Nephron (organoid): ENCODE data around the gene YY1.
"Not testable (repeated sequence)": the region's sequence is repeated elsewhere in the genome, so short reads cannot be mapped to it uniquely, and the experiment has no call there.

Experiments used
- H3K27ac Mint-ChIP-seq, 3 experiments: 2 replicates each; pipeline ENCODE4 v1.8.0; 2020; ENCODE audit warnings: mixed read lengths in 3 of 3, mild to moderate bottlenecking in 2 of 3, moderate library complexity in 1 of 3
- H3K27me3 Mint-ChIP-seq: 2 replicates; pipeline ENCODE4 v1.8.0; 2021; ENCODE audit warnings: low read depth, mild to moderate bottlenecking, moderate library complexity, mixed read lengths
- H3K36me3 Mint-ChIP-seq: 2 replicates; pipeline ENCODE4 v1.8.0; 2020; ENCODE audit warnings: low read depth, mixed read lengths
- H3K4me1 Mint-ChIP-seq: 2 replicates; pipeline ENCODE4 v1.8.0; 2020; ENCODE audit warnings: mixed read lengths
- H3K4me3 Mint-ChIP-seq, 3 experiments: 2 replicates each; pipeline ENCODE4 v1.8.0; 2020; ENCODE audit warnings: mild to moderate bottlenecking in 3 of 3, mixed read lengths in 3 of 3, moderate library complexity in 2 of 3
- H3K9me3 Mint-ChIP-seq: 2 replicates; pipeline ENCODE4 v1.8.0; 2020; ENCODE audit warnings: mixed read lengths
- TF ChIP-seq, protein P1 (sequence below), 3 experiments: fragments of 200-600 bp; sonication (generic); IDR thresholded peaks; one replicate each; pipeline ENCODE4 v1.5.0; 2021; ENCODE audit warnings: antibody characterized with exemption in 3 of 3; ENCODE audit not compliant: unreplicated experiment in 3 of 3

The YY1 gene

DNA sequence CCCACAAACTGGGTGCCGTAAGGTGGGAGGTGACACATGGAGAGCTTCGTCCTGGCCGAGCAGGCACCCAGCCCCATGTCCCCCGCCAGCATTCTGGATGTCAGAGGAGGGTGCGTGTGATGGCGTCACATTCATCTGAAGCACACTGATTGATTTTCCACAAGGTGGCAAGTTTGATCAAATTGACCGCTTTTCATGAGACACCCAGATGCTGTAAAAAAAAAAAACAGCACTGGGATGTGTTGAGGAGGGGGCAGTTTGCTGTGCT lies 43.1 kb downstream of the YY1 start:
- H3K4me1 Mint-ChIP-seq: peaks cover 4% of the 10 kb centered on the region
- no peak overlapping the region for H3K4me3 Mint-ChIP-seq
- TF ChIP-seq, protein P1, sequence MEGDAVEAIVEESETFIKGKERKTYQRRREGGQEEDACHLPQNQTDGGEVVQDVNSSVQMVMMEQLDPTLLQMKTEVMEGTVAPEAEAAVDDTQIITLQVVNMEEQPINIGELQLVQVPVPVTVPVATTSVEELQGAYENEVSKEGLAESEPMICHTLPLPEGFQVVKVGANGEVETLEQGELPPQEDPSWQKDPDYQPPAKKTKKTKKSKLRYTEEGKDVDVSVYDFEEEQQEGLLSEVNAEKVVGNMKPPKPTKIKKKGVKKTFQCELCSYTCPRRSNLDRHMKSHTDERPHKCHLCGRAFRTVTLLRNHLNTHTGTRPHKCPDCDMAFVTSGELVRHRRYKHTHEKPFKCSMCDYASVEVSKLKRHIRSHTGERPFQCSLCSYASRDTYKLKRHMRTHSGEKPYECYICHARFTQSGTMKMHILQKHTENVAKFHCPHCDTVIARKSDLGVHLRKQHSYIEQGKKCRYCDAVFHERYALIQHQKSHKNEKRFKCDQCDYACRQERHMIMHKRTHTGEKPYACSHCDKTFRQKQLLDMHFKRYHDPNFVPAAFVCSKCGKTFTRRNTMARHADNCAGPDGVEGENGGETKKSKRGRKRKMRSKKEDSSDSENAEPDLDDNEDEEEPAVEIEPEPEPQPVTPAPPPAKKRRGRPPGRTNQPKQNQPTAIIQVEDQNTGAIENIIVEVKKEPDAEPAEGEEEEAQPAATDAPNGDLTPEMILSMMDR (IDR thresholded peaks at IDR 0.05; ENCODE audit: unreplicated experiment in 3 of 3): no peak
- no peaks in the 10 kb centered on the region for H3K27me3 Mint-ChIP-seq
- H3K9me3 Mint-ChIP-seq: no peaks in the 10 kb centered on the region
- peak overlapping the region in 2 of 3 experiments; percentile 71 to 83 for H3K27ac Mint-ChIP-seq
- H3K36me3 Mint-ChIP-seq: peaks cover 16% of the 10 kb centered on the region

DNA sequence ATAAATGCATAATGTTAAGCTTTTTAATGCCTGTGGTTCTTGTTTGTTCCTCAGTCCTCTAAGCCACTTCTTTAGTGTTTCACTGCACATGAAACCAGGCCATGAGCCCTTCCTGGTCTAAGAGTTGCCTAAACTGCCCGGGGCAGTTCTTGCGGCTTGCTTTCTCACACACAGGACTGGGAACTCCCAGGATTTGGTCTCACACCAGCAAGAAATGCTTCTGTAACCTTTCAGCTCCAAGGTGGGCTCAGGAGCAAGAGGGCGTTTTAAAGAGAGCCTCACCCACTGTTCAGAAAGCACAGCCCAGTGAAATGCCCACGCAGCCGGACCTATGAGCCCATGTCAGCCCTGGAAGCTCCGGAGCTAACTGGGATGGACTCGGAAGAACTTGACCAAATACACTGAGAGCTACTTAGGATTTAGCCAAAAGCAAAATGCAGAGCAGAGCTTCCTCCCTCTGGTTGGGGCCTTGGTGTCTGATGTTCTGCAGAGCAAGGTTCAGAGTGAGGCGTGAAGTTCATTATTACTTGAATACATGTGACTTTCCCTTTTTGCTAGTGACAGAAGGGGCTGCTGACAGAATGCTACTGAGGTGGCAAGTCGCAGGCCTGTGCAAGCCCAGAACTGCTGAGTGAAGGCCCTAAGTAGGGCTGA lies 43.9 kb downstream of the YY1 start:
- TF ChIP-seq, protein P1 (IDR thresholded peaks at IDR 0.05; ENCODE audit: unreplicated experiment in 3 of 3): no peak
- Mint-ChIP-seq H3K4me3 (peak overlapping the region; percentile 61 to 70 (median 62)), H3K27ac (peak overlapping the region; percentile 71 to 83 (median 83)), H3K36me3 (peaks cover 12% of the 10 kb centered on the region), H3K4me1 (peaks cover 9% of the 10 kb centered on the region), H3K9me3 (no peaks in the 10 kb centered on the region), H3K27me3 (no peaks in the 10 kb centered on the region)

DNA sequence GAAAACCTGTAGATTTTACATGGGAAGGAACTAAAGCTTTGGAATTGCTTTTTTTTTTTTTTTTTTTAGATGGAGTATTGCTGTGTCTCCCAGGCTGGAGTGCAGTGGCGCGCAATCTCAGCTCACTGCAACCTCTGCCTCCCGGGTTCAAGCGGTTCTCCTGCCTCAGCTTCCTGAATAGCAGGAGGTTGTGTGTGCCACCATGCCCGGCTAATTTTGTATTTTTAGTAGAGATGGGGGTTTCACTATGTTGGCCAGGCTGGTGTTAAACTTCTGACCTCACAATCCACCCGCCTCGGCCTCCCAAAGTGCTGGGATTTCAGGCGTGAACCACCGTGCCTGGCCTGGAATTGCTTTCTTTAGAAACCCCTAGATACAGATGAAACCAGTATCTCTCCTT lies 44.5 kb downstream of the YY1 start:
- H3K9me3 Mint-ChIP-seq, H3K4me1 Mint-ChIP-seq, H3K27me3 Mint-ChIP-seq: not testable (repeated sequence)
- peak overlapping the region; percentile 55 to 62 (median 61) for H3K4me3 Mint-ChIP-seq
- H3K36me3 Mint-ChIP-seq: peaks cover 12% of the 10 kb centered on the region
- H3K27ac Mint-ChIP-seq: peak overlapping the region; percentile 71 to 83 (median 83)

DNA sequence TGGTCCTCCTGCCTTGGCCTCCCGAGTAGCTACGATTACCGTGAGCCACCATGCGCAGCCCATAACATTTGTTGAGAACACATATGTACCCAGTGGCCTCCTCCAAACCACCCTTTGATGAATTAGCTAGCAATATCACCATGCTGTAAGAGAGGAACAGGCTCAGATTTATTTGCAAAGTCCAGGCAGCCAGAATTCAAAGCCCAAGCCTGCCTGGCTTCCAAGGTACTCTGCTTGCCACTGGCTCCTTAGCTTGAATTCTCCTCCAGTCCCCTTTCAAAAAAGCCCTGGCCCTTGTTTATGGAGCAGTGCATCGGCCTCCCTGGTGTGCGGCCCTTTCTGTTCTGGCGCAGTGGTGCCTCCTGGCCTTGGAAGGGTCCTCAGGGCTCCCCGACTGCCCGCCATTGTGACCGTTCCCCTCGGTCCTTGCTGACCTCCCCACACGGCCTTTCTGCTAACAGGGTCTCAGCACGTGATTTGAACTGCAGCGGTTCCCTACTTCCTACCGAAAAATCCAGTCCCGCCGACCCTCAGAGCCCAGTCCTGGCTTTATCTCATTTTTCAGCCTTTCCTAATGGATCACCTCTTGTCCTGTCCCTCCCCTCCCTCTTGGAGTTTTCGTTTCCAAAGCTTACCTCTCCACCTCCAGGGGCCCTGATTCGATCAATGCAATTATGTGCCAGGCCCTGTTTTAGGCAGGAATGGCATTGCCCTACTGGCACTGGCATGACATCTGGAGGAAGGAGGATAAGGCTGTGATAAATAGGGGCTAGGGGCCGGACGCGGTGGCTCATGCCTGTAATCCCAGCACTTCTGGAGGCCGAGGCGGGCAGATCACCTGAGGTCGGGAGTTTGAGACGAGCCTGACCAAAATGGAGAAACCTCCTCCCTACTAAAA lies 45.3 kb downstream of the YY1 start:
- Mint-ChIP-seq H3K9me3 (no peaks in the 10 kb centered on the region), H3K27me3 (no peaks in the 10 kb centered on the region)

DNA sequence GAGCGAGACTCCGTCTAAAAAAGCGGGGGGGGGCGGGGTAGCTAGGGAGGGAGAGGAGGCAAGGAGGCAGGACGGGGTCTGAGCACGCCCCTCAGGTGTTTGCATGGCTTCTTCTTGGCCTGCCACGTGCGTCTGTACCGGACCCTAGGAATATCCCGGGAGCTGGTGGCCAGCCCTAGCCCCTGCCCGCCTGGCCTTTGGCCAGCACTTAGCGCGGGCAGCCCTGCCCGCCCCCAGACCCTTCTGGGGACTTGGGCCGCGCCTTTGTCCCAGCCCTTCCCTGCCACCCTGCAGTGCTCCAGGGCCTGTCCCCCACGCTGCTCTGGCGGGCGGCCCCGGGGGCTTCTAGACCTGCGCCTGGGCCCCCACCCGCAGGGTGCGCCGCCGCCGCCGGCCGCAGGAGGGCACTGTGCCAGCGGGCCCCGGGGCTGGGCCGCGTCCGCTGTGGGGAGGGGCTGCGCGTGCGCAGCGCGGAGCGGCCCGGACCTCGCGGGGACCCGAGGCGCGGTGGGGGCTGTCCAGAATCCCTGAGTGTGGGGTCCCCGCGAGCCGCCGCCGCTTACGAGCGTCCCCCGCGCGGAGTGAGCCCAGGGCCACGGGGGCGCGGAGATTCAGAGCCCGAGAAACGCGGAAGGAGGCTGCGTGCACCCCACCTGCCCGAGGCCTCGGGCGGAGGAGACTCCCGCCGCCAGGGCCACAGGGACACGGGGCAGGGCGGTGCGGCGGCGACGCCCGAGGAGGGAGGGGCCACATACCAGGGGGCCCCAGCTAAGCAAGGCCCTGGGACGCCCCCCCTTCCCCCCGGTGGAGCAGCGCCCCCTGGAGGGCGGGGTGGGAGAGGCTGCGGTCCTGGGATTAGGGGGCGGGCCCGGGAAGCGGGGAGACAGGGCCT lies 46.3 kb downstream of the YY1 start:
- Mint-ChIP-seq H3K27me3 (no peaks in the 10 kb centered on the region), H3K36me3 (peaks cover 5% of the 10 kb centered on the region)

More for the DNA sequence above, 45.3 kb downstream of the YY1 start:
- Mint-ChIP-seq H3K4me1 (peaks cover 16% of the 10 kb centered on the region), H3K36me3 (peaks cover 11% of the 10 kb centered on the region), H3K27ac (peak overlapping the region; percentile 64 to 85 (median 73)), H3K4me3 (peak overlapping the region; percentile 77 to 79 (median 79))
- TF ChIP-seq, protein P1 (IDR thresholded peaks at IDR 0.05; ENCODE audit: unreplicated experiment in 3 of 3): no peak

More for the DNA sequence above, 46.3 kb downstream of the YY1 start:
- H3K27ac Mint-ChIP-seq: peak overlapping the region in 2 of 3 experiments; percentile 73 to 87
- H3K9me3 Mint-ChIP-seq: no peaks in the 10 kb centered on the region
- H3K4me3 Mint-ChIP-seq: peak overlapping the region; percentile 77 to 89 (median 79)
- H3K4me1 Mint-ChIP-seq: peaks cover 16% of the 10 kb centered on the region
- TF ChIP-seq, protein P1 (IDR thresholded peaks at IDR 0.05; ENCODE audit: unreplicated experiment in 3 of 3): peak; percentile 72 to 77 (median 75)
